GM18517 (cell line): ENCODE results near the gene RHEX.

ENCODE experiments used
- ATAC-seq: cut with Tn5 transposase; IDR thresholded peaks from one replicate; pipeline ENCODE4 v1.9.1; 2021; ENCODE audit warnings: mild to moderate bottlenecking, moderate library complexity; ENCODE audit not compliant: unreplicated experiment

Gene RHEX

GRCh38 chr1:206089341-206089740 lies 36.4 kb downstream of the RHEX start:
- no peak for ATAC-seq

GRCh38 chr1:206094024-206094423 lies 41.1 kb downstream of the RHEX start:
- no peak for ATAC-seq

GRCh38 chr1:206097381-206097780 lies 44.4 kb downstream of the RHEX start:
- no peak for ATAC-seq

- ATAC-seq: no peak
Observed at GRCh38 chr1:206098242-206098919, 45.4 kb downstream of the RHEX start.

GRCh38 chr1:206100226-206100815 lies 47.3 kb downstream of the RHEX start:
- ATAC-seq: no peak

GRCh38 chr1:206101351-206102045 lies 48.5 kb downstream of the RHEX start:
- no peak for ATAC-seq

GRCh38 chr1:206102292-206102936 lies 49.4 kb downstream of the RHEX start:
- ATAC-seq: no peak

- ATAC-seq: no peak
Observed at GRCh38 chr1:206103979-206104378, 51.0 kb downstream of the RHEX start.

GRCh38 chr1:206105464-206105995 lies 52.6 kb downstream of the RHEX start:
- no peak for ATAC-seq

GRCh38 chr1:206106328-206107167 lies 53.6 kb downstream of the RHEX start:
- ATAC-seq: no peak

GRCh38 chr1:206107168-206107544 lies 54.2 kb downstream of the RHEX start:
- no peak for ATAC-seq

- ATAC-seq: no peak
Observed at GRCh38 chr1:206108635-206109034, 55.7 kb downstream of the RHEX start.

GRCh38 chr1:206109718-206110117 lies 56.7 kb downstream of the RHEX start:
- no peak for ATAC-seq

- ATAC-seq: no peak
Observed at GRCh38 chr1:206110161-206110560, 57.2 kb downstream of the RHEX start.

- ATAC-seq: no peak
Observed at GRCh38 chr1:206110820-206111219, 57.8 kb downstream of the RHEX start.

GRCh38 chr1:206111271-206111927 lies 58.4 kb downstream of the RHEX start:
- no peak for ATAC-seq

GRCh38 chr1:206112600-206113301 lies 59.8 kb downstream of the RHEX start:
- no peak for ATAC-seq

- ATAC-seq: no peak
Observed at GRCh38 chr1:206114692-206115640, 62.0 kb downstream of the RHEX start.
